Natural killer cell (primary cell): Measurements from ENCODE around the gene REC8. TPM values are rescaled to one million over a fixed set of nuclear protein-coding genes. Genes with fewer than 3 reads are reported as not detected.

Experiments
- ATAC-seq, 3 donors: fragments of 150-1000 bp in 2 of 3; fragments of 200-7000 bp in 1 of 3; cut with Tn5 transposase; 1 replicate in 1 of 3; 2 replicates in 2 of 3; pipeline ENCODE4 v1.10.0; 2021; ENCODE audit warnings: mild to moderate bottlenecking in 2 of 3, moderate library complexity in 2 of 3
- DNase-seq, 2 donors: peaks; one replicate each; pipeline versions ENCODE4 v3.0.0 to v3.0.0-alpha.2; 2013 to 2021; ENCODE audit warnings: mixed read lengths in 1 of 2
- H3K27ac ChIP-seq: one replicate; pipeline ENCODE4 v1.5.1; 2013; ENCODE audit warnings: mild to moderate bottlenecking, low read length
- H3K27me3 ChIP-seq: one replicate; pipeline ENCODE4 v1.6.1; 2013; ENCODE audit warnings: low read length; ENCODE audit not compliant: control insufficient read depth, insufficient read depth
- H3K36me3 ChIP-seq: one replicate; pipeline ENCODE4 v1.6.1; 2013; ENCODE audit warnings: low read length; ENCODE audit not compliant: control insufficient read depth, insufficient read depth
- H3K4me1 ChIP-seq: one replicate; pipeline ENCODE4 v1.6.1; 2013; ENCODE audit warnings: low read length; ENCODE audit not compliant: control insufficient read depth, insufficient read depth
- H3K4me3 ChIP-seq: one replicate; pipeline ENCODE4 v1.5.1; 2013; ENCODE audit warnings: low read length
- H3K9me3 ChIP-seq: one replicate; pipeline ENCODE4 v1.6.1; 2013; ENCODE audit warnings: low read length; ENCODE audit not compliant: control insufficient read depth, insufficient read depth
- H3K27ac Mint-ChIP-seq, 2 donors: one replicate each; pipeline ENCODE4 v1.8.0; 2022; ENCODE audit warnings: mild to moderate bottlenecking in 2 of 2, mixed read lengths in 2 of 2, moderate library complexity in 1 of 2
- H3K27me3 Mint-ChIP-seq, 2 donors: one replicate each; pipeline ENCODE4 v1.8.0; 2022; ENCODE audit warnings: low read depth in 2 of 2, mixed read lengths in 2 of 2
- H3K36me3 Mint-ChIP-seq: one replicate; pipeline ENCODE4 v1.8.0; 2022; ENCODE audit warnings: mixed read lengths
- H3K4me1 Mint-ChIP-seq, 2 donors: one replicate each; pipeline ENCODE4 v1.8.0; 2022; ENCODE audit warnings: mixed read lengths in 2 of 2
- H3K4me3 Mint-ChIP-seq: one replicate; pipeline ENCODE4 v1.8.0; 2022; ENCODE audit warnings: mild to moderate bottlenecking, moderate library complexity, mixed read lengths
- H3K9me3 Mint-ChIP-seq, 2 donors: one replicate each; pipeline ENCODE4 v1.8.0; 2022; ENCODE audit warnings: mixed read lengths in 2 of 2
- CTCF ChIP-seq: fragments of 200-600 bp; IDR thresholded peaks from one replicate; pipeline ENCODE4 v1.8.0; 2022; ENCODE audit warnings: antibody characterized with exemption
- WGBS: methylation state at CpG from one replicate; pipeline ENCODE4 v1.1.7; 2013; ENCODE audit warnings: missing lambda C conversion rate; ENCODE audit not compliant: insufficient coverage; 5-methylcytosine and 5-hydroxymethylcytosine counted together
- intact Hi-C: fragments of 100-400 bp; cut with micrococcal nuclease; formaldehyde crosslinking; loops from one replicate; pipeline ENCODE4 v1.14.2; 2022
- total RNA-seq, 4 donors: library from RNA; stranded (reverse); fragments of 120-200 nt in 1 of 4; gene quantifications; one replicate each; pipeline versions ENCODE4 v1.2.3 to v1.2.4, GENCODE V29; 2013 to 2022

Gene REC8
- total RNA-seq, 3 donors from 2014 or later (not counting 1 experiment from before 2014, with no cell fraction given): 77.7 to 138 (median 103) TPM

GRCh38 chr14:24129410-24129998 lies 42.4 kb upstream of the REC8 start:
- intact Hi-C loops: no loop called here
- H3K4me1 Mint-ChIP-seq: no peaks in the 10 kb centered on the region
- H3K27me3 Mint-ChIP-seq: no peaks in the 10 kb centered on the region
- TF ChIP-seq CTCF: no peak
- DNase-seq: no peak
- ATAC-seq: no peak
- Histone ChIP-seq H3K4me3 (no peak overlapping the region), H3K27me3 (no peaks in the 10 kb centered on the region), H3K27ac (no peak overlapping the region), H3K36me3 (no peaks in the 10 kb centered on the region), H3K4me1 (peaks cover 8% of the 10 kb centered on the region), H3K9me3 (no peaks in the 10 kb centered on the region)
- no peaks in the 10 kb centered on the region for H3K36me3 Mint-ChIP-seq
- H3K9me3 Mint-ChIP-seq: no peaks in the 10 kb centered on the region
- no peak overlapping the region for H3K27ac Mint-ChIP-seq
- 91% methylated on average over 8 of the region's 8 CpGs for WGBS
- no peak overlapping the region for H3K4me3 Mint-ChIP-seq

GRCh38 chr14:24130380-24130716 lies 41.5 kb upstream of the REC8 start, which contains the start of gene FITM1:
FITM1 (plus strand) TSS chr14:24130659; CDS start chr14:24131564, 905 bp downstream.
- 90% methylated on average over 5 of the region's 5 CpGs for WGBS
- Histone ChIP-seq H3K27ac (no peak within 1 kb of the TSS), H3K4me3 (no peak within 1 kb of the TSS), H3K4me1 (peaks cover 9% of the 10 kb centered on the region), H3K27me3 (no peaks in the 10 kb centered on the region), H3K9me3 (no peaks in the 10 kb centered on the region), H3K36me3 (no peaks in the 10 kb centered on the region)
- peaks cover 4% of the 10 kb centered on the region in 2 donors for H3K4me1 Mint-ChIP-seq
- H3K27ac Mint-ChIP-seq: no peak within 1 kb of the TSS
- no peak within 1 kb of the TSS for H3K4me3 Mint-ChIP-seq
- H3K27me3 Mint-ChIP-seq: no peaks in the 10 kb centered on the region
- no peaks in the 10 kb centered on the region for H3K9me3 Mint-ChIP-seq
- ATAC-seq (no peak), DNase-seq (no peak)
- TF ChIP-seq CTCF: no peak
- H3K36me3 Mint-ChIP-seq: no peaks in the 10 kb centered on the region
- intact Hi-C loops: loop anchor here (10.0 kb wide), 1 partner anchor 1206 kb away; the partner anchor contains the start of gene PRMT5

- Histone ChIP-seq H3K27me3 (no peaks in the 10 kb centered on the region), H3K4me3 (no peak overlapping the region), H3K27ac (no peak overlapping the region), H3K36me3 (no peaks in the 10 kb centered on the region), H3K4me1 (peaks cover 13% of the 10 kb centered on the region), H3K9me3 (no peaks in the 10 kb centered on the region)
- ATAC-seq (no peak), DNase-seq (no peak)
- H3K9me3 Mint-ChIP-seq: no peaks in the 10 kb centered on the region
- no peaks in the 10 kb centered on the region for H3K36me3 Mint-ChIP-seq
- no peak overlapping the region for H3K27ac Mint-ChIP-seq
- H3K27me3 Mint-ChIP-seq: no peaks in the 10 kb centered on the region
- intact Hi-C loops: loop anchor here (10.0 kb wide), 1 partner anchor 1206 kb away; the partner anchor contains the start of gene PRMT5
- no peak overlapping the region for H3K4me3 Mint-ChIP-seq
- peaks cover 8 to 9% of the 10 kb centered on the region in 2 donors for H3K4me1 Mint-ChIP-seq
- 75% methylated on average over 7 of the region's 7 CpGs for WGBS
- no peak for TF ChIP-seq CTCF
Observed at GRCh38 chr14:24130717-24131548, 40.9 kb upstream of the REC8 start.
